Measurements from ENCODE around the gene CALML6.

The CALML6 gene

GRCh38 chr1:1892079-1892762 lies 22.8 kb upstream of the CALML6 start:
- no peak for DNase-seq (ENCODE audit: low read depth, low spot score)

DNA sequence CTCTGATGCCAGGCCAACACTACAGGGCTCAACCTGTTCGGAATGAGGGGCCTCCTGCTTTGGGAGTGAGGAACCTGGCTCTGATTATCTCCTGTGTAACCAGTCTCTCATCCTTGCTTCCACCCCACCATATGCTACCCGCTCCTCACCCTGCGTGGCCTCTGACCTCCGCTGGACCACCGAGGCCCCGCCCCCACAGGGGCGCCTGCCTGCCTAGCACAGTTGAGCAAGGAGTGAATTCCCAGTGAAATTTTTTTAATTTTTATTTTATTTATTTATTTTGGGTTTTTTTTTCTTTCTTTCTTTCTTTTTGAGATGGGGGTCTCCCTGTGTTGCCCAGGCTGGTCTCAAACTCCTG lies 22.3 kb upstream of the CALML6 start:
- DNase-seq (ENCODE audit: low read depth, low spot score), result no peak

DNA sequence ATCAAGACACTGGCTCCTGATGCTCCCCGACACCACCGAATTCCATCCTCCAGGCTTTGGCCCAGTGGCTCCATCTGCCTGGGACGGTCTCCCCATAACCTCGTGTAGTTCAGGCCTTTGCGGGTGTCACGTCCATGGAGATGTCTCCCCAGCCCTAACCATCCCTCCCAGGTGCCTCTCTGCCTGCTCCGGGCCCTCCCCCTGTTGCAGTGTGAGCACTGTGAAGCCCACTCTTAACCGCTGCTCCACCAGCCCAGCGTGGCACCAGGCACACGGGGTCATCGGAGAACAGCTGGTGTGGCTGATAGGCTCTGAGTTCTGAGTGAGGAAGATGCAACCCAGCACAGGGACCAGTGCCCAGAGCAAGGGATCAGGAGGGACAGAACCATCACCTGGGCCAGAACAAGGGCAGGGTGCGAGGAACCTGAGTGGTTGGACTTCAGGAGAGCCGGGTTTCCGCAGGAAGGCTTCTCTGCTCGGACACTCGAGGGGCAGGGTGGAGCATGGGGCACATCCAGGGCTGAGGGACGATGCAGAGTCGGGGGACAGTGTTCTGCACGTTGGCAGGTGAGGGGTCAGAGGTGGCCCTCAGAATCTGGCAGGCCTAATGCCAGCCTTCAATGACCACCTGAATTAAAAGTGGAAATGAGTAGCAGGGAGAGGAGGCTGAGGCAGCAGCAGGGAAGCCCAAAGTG lies 21.6 kb upstream of the CALML6 start:
- DNase-seq (ENCODE audit: low read depth, low spot score), result no peak

DNA sequence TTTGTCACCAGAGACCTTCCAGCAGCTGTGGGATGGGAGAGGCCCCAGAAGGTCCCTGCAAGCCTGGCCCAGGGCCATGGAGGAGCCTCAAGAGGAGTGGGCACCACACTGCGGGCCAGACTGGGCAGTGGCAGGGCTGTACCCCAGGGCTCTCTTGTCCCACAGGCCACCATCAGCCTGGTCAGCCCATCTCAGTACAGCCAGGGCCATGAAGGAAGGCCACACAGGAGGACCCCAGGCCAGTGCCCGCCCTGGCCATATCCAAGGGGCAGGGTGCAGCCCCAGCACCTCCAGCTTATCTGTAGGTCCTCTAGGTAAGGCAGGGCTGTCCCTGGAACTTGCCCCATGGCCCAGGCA lies 21.1 kb upstream of the CALML6 start:
- DNase-seq (ENCODE audit: low read depth, low spot score), result no peak

DNA sequence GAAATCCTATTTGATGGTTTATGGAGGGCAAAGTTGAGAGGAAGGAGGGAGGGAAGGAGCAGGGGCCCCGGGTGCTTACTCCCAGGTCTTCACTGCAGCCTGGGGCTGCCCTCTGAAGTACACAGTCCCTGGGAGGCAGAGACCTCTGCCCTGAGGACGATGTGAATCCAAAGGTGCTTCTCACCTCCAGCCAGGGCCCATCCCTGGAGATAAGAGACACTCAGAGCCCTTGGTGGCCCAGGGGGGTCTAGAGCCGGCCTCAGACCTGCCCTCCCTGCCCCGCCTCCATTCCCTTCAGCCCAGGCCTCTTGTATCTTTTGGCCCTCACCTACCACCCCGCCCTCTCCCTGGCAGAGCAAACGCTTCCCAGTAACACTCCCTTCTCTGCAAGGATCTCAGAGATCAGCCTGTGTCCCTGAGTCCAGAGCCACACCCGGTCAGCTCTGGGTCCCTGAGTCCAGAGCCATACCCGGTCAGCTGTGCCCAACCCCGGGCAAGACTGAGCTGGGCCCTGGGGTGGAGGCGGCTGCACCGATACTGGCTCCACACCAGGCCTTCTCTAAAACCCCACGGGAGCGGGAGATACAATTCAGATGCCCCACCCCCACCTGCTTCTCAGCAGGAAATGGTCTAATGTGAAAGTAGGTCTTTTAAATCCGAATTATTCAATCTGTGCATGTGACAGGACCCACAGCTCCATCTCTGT lies 20.6 kb upstream of the CALML6 start:
- DNase-seq (ENCODE audit: low read depth, low spot score), result no peak

DNA sequence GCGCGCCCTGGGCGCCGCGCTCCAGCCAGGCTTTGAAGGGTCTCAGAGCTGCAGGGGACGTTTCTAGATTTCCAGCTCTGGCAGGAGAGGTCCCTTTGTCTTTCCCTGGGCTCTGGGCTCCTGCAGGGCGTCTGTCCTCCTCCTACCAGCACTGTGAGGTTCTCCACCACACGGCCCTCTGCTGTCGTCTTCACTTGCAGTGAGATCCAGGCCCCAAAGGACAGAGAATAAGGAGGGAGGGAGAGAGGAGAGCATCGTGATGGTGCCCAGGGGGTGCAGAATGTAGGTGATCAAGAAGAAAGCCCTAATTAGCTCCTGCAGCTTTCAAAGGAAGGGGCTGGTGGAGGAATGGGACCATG lies 20.0 kb upstream of the CALML6 start:
- no peak for DNase-seq (ENCODE audit: low read depth, low spot score)

DNA sequence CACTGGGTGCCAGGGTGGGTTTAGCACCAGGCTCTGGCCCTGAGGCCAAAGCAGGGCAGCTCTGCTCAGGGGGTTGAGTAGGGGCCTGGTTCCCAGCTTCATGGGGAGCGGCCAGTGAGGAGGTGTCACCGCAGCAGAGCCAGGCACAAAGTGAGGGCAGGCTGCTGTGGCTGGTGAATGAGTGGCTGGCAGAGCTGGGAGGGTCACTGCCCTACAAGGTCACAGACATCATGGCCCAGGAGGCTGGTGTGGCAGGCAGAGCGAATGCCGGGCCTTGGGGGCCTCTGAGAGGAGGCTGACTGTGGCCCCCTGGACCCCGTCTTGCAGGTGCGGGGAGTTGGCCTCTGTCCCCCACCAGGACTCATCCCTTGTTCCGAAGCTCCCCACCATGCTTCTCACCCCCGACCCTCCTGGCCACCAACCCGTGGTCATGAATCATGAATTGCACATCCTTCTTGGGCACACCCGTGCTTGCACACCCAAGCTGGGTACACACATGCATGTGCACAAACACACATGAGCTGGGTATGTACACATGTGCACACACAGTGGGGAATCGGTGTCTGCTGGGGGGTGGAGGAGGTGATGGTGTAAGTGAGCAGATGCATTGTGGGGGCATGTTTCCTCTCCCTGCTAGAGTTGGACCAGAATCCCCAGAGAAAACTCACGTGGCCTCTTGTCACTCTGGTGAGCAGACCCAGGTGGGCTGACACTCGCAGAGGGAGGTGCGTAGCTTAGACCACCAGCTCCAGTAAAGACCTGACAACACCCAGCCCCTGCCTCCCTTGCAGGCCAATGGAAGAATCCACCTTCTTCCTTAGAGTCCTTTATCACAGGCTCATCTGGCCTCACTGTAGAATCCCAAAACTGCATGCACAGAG lies 19.4 kb upstream of the CALML6 start:
- no peak for DNase-seq (ENCODE audit: low read depth, low spot score)

DNA sequence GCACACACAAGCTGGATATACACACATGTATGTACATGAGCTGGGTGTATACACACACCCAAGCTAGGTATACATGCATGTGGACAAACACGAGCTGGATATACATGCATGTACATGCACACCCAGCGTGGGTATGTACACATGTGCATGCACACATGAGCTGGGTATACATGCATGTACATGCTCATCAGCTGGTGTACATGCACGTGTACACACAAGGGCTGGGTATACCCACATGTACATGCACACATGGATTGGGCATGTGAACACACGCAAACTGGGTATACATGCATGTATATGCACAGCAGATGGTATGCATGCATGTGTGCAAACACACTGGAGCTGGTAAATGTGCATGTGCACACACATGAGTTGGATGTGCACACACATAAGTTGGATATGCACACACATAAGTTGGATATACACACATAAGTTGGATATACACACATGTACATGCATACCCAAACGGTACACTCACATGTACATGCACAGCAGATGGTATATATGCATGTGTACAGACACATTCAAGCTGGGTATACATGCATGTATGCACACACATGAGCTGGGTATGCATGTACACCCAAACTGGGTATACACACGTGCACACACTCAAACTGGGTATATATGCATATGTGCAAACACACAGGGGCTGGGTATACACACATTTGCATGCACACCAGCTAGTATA lies 16.7 kb upstream of the CALML6 start:
- DNase-seq (ENCODE audit: low read depth, low spot score), result no peak

DNA sequence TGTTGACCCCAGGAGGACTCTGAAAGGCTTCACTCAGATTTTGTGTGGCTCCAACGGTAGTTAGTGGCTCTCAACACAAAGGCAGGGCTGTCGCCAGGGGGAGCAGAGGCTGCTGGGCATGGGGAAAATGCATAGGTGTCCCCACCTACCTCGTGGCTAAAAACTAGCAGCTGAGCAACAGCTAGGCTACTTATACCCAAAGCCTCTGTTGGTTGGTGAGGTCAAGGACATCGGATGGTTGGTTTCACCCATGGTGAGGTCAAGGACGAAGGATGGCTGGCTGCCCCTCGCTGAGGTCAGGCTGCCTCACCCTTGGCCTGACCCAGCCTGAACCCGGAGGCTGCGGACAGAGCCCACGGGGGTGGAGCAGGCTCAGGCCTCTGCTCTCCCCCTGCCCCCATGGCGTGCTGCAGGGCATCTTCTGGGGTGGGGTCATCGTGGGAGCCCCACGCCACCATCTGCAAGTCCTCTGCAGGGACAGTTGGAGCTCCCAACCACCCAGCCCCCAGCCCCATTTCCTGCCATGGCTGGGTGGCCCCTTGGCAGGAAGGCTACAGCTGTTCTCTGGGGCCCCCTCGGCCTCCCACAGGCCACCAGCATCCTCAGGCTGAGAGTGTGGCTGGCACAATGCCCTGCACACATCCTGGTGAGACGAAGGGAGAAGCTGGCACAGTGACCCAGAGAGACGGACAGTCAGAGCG lies 15.6 kb upstream of the CALML6 start:
- no peak for DNase-seq (ENCODE audit: low read depth, low spot score)

DNA sequence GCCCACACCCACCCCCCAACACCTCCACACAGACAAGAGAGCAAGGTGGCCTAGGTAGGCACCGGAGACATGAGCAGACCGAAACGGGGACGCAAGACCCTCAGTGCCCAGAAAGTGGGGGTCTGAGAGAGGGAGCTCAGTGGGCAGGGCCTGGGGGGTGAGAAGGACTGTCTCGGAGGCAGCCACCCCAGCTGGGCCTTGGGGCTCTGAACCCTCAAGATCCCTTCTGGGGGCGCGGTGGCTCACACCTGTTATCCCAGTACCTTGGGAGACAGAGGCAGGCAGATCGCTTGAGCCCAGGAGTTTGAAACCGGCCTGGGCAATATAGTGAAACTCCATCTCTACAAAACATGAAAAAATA lies 15.1 kb upstream of the CALML6 start:
- no peak for DNase-seq (ENCODE audit: low read depth, low spot score)

- DNase-seq (ENCODE audit: low read depth, low spot score), result no peak
Measured at GRCh38 chr1:1900883-1901640, 14.0 kb upstream of the CALML6 start.

DNA sequence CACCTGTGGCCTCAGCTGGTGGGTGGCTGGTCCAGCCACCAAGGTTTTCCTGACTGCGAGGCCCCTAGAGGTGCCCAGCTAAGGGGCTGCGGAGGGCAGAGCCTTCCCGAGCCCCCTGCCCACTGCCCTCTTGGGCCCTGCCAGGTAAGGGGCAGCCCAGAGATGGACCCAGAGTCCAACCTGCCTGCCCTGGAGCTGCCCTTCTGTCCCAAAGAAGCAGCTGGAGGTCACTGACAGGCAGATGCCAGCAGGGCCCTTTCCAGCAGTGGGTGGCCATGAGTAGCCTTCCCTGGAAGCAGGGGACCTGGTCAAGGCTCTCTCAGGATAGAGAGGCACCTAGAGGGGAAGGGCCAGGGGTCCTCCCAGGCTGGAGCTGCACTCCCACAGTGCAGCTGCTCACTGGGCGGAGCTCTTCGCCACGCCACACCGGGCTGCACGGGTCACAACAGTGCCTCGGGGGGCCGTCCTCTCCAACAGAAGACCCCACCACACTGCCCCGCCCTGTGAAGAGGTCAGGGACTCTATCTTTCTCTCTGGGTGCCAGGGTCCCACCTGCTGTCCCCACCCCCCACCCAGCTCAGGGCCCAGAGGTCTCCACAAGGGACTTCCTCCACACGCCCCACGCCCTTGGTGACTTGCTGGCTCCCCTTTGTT lies 13.3 kb upstream of the CALML6 start:
- no peak for DNase-seq (ENCODE audit: low read depth, low spot score)

- no peak for DNase-seq (ENCODE audit: low read depth, low spot score)
Measured at GRCh38 chr1:1903224-1903623, 11.8 kb upstream of the CALML6 start.

DNA sequence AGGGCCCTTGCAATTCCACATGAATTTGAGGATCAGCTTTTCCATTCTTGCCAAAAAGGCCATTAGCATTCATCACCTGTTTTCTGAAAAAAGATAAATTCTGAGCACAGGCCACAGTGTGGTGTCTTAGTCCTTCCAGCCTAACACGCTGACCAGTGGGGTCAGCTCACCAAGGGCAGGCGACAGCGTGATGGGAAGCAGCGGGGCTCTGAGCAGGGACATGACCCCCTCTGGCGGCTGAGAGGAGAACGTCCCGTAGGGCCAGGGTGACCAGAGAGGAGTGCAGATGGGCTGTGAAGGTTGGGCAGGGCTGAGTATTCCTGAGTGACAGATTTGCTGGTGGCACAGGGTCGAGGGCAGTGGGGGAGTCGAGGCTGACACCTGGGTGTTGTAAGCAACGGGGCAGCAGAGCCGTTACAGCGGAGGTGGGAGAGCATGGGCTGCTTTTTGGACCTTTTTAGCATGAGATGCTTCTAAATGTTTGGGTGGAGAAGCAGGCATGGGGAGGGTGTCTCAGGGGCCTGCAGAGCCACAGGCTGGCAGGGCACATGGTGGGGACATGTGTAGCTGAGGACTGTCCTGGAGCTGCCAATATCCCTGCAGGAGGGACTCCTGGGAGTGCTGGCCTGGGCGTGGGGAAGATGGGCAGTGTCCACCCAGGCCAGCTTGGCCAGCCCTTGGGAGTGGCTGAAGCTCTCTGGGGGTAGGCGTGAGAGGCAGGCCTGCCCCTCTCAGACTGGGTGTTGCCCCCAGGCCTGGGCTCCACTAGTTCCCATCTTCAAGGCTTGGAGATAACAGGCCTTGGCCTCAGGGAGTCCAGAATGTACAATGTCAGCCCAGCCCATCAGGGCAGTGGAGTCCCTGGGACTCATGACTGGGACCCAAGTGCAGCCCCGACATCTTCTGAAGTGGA lies 8.6 kb upstream of the CALML6 start:
- DNase-seq (ENCODE audit: low read depth, low spot score), result peak; percentile 54

- no peak for DNase-seq (ENCODE audit: low read depth, low spot score)
Measured at GRCh38 chr1:1907098-1907736, 7.8 kb upstream of the CALML6 start.

- DNase-seq (ENCODE audit: low read depth, low spot score), result no peak
Measured at GRCh38 chr1:1908506-1908791, 6.6 kb upstream of the CALML6 start.

DNA sequence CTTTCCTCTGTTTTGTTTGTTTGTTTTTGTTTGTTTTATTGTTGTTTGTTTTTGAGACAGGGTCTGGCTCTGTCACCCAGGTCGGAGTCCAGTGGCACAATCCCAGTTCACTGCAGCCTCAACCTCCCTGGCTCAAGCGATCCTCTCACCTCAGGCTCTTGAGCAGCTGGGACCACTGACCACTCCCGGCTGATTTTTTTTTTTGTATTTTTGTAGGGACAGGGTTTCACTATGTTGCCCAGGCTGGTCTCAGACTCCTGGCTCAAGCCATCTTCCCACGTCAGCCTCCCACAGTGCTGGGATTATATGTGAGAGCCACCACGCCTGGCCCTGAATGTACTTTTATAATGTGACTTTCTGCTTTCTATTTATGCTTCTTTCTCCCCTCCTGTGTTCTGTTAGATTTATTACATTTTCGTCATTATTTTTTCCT lies 5.0 kb upstream of the CALML6 start:
- no peak for DNase-seq (ENCODE audit: low read depth, low spot score)

- no peak for DNase-seq (ENCODE audit: low read depth, low spot score)
Measured at GRCh38 chr1:1910651-1911331, 4.3 kb upstream of the CALML6 start.

Data from smooth muscle cell of the brain vasculature (primary cell).